NCI-H146 treated with DMSO at 0.1 percent for 48 hours (cell line): ENCODE data around the gene DIPK1A.

Experiments used
- DNase-seq: peaks from one replicate; lab custom pipeline; 2025; ENCODE audit not compliant: unreplicated experiment; lab: John Stamatoyannopoulos, UW

DIPK1A gene

GRCh38 chr1:92961131-92961895 lies at the start of gene DIPK1A:
Gene DIPK1A, minus strand, starts transcription at chr1:92961462. Its CDS starts 33 bp downstream, at chr1:92961429.
- peak; percentile 80 for DNase-seq

GRCh38 chr1:93007941-93008577 lies 46.8 kb upstream of the DIPK1A start:
- no peak for DNase-seq

DNA sequence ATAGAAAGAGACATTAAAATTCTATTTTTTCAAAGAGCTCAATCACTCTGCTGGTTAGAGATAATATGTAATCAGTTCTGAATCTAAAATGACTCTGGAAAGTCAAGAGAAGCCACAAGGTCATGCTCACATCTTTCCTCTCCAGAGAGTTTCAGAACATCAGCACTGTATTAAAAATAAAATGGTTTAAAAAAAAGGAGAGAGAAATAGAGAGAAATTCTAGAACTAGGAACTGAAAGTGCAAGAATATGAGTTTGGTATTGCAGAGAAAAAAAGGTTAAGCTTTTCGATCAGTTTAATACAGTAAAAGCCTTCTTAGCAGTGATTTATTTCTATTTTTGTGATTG lies 44.0 kb upstream of the DIPK1A start:
- no peak for DNase-seq

GRCh38 chr1:93004566-93005251 lies 43.4 kb upstream of the DIPK1A start:
- no peak for DNase-seq

- no peak for DNase-seq
Measured at GRCh38 chr1:93003981-93004380, 42.7 kb upstream of the DIPK1A start.

DNA sequence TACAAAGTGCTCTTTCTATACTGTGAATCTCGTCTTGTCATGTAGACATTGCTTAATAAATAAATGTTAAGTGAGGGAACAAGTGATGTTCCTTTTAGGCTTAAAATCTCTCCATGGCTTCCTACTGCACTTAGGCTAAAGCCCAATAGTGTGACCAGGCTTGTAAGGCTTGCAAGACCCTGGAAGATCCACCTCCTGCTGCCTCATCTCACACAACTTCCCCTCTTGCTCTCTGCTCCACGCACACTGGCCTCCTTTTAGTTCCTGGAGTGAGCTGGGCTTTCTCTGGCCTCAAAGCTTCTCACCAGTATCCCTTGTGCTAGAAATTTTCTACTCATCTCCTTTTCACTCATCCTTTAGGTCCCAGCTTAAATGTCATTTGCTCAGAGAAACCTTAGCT lies 41.5 kb upstream of the DIPK1A start:
- DNase-seq: no peak

GRCh38 chr1:93001893-93002292 lies 40.6 kb upstream of the DIPK1A start:
- no peak for DNase-seq

DNA sequence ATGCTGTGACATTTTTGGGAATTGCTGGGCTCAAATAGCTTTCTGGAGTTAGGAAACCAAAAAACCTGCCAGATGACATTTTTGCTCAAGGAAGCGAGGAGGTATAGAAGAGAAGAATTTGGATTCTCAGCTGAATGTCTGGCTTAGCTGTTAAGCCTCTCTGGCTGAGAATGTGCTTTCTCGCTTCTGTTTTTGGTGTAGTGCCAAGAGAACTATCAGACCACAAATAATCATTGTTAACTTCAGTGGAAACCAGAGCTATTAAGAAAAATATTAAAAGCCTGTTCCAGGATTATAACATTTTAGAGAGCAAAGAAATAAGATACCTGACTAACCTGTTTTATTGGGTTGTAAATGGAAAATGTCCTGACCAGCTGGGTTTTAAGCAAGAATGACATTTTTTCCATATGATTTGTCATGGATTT lies 39.5 kb upstream of the DIPK1A start:
- DNase-seq: no peak

DNA sequence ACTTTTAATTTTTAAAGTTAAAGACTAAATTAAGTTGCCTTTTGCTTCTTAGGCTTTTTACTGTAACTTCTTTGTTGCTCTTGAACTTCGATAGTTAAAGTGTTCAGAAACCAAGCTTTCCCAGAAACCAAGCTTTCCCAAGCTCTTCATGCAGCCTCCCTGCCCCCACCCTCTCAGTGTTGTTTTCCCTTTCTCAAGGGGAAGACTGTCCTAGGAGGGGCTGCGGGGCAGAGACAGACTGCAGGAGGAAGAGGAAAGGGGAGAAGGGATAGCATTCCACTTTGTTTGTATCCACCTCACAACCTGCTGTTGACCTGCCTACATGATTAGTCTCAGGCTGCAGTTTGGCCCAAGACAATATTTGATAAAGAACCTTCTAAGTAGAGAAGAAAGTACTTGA lies 39.0 kb upstream of the DIPK1A start:
- DNase-seq: no peak

DNA sequence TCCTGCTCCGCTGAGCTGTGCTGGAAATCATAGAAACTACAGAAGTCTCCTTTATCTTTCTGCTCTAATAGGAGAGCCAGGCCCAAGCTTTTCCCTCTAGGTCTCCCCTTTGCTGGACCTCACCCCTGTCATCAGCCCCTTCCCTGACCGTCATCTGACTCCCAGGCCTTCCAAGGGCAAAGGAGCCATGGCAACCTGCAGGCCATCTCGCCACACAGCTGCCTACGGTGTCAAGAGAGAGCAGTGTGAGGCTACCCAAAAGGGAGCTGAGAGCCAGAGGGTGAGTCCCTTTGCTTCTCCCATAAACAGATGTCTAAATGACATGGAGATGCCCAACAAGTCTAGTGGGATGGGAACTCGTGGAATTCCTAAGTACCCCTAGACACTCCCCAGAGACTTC lies 37.6 kb upstream of the DIPK1A start:
- no peak for DNase-seq

- no peak for DNase-seq
Measured at GRCh38 chr1:92995441-92996430, 34.5 kb upstream of the DIPK1A start.

DNA sequence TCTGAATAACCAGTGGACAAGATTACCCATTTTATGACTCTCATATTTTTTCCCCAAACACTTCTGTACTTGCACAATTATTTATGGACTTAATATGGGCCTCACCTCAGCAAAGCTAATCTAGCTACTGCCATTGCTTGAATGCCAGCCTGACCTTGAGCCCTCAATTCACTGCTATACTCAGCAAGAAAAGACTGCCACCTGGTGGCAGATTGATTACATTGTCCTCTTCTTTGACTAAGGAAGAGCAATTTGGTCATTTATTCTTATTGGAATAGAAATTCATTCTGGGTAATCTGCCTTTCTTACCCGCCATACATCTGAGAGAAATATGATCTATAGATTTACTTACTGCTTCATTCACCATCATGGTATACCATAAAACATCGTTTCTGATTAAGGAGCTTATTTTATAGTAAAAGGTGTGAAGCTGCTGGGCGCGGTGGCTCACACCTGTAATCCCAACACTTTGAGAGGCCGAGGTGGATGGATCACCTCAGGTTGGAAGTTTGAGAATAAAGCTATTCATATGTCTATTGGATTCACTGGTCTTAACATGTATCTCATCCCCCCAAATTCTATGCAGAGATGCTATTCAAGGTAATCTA lies 32.9 kb upstream of the DIPK1A start:
- DNase-seq: peak; percentile 76

DNA sequence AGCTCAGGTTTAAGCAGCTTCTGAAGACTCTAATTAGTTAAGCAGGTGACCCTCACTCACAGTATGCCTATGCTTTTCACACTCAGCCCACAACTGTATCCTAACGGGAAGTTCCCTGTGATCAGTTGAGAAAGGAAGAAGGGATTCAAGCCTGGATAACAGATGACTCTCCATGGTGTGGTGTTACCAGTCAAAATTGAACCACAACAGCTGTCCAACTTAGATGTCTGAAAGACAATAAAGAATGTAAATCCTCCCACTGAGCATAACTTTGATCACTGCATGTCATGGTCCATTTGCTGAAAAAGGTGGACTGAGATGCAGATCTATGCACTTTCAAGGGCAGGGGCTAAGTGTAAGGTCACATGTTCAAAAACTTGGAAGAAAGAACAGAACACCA lies 32.3 kb upstream of the DIPK1A start:
- DNase-seq: no peak

- DNase-seq: no peak
Measured at GRCh38 chr1:92992877-92993276, 31.6 kb upstream of the DIPK1A start.

DNA sequence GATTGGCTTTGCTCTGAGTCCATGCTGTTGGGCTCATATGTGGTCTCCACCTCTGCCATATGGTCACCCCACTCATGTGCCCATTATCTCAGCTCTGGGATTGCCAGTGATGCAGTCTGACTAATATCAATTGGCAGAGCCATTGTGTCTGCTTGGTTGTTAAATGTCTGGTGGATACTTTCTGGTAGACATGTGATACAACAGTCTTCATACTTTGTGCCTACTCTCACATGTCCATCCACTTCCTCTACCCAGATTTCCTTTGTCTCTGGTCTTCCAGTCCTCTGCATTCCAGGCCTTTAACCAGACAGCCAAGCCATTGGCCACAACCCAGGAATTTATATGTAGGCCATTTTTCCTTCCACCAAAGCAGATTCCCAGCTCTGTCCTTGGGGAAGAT lies 30.8 kb upstream of the DIPK1A start:
- DNase-seq: no peak

DNA sequence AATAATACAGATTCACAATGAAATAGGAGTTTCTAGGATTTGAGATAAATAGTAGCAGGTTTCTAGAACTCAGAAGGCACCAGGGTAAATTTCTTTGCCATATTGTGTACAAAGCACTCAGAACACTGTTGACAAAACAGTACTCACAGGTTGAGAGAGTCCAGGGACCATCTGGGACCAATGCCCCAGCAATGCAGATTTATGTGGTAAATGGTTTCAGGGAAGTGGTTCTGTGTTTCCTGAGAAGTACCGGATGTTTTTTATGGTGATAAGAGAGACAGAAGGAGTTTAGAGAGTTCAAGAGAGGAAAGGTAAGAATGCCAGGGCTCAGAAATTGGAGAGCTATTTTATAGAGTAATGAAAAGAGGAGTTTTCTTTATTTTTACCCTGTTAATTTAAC lies 29.6 kb upstream of the DIPK1A start:
- no peak for DNase-seq

GRCh38 chr1:92989936-92990583 lies 28.8 kb upstream of the DIPK1A start:
- DNase-seq: no peak

DNA sequence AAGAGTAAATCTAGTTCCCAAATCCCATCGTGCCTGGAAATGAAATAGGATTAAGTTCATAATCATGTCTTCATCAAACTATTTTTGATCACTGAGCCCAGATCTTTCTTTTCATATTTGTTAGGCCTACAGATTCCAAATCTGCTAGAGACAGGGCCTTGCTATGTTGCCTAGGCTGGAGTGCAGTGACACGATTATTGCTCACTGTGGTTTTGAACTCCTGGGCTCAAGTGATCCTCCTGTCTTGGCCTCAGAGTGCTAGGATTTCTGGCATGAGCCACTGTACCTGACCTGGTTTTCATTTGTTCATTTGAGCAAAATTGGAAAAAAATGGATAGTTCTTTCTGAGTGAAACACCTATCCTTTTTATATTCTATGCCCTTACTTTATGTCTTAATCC lies 28.0 kb upstream of the DIPK1A start:
- no peak for DNase-seq

DNA sequence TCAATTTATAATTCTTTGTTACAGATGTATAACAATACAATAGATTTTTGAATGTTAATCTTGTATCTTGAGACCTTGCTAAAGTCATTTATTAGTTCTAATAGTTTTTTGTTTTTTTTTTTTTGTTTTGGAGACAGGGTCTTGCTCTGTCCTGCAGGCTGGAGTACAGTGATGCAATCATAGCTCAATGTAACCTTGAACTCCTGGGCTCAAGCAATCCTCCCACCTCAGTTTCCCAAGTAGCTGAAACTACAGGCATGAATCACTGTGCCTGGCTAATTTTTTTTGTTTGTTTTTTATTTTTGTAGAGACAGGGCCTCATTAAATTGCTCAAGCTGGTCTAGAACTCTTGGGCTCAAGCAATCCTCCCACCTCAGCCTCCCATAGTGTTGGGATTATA lies 26.2 kb upstream of the DIPK1A start:
- DNase-seq: no peak

- no peak for DNase-seq
Measured at GRCh38 chr1:92985101-92985500, 23.8 kb upstream of the DIPK1A start.
